Mesodermal cell (in vitro differentiated cells): ENCODE results near the gene VGF. TPM values are rescaled to one million over a fixed set of nuclear protein-coding genes. Genes with fewer than 3 reads are reported as not detected.
A peak's percentile ranks its signal among the peaks of the same experiment; 100 is the strongest.
"Not testable (repeated sequence)": the region's sequence is repeated elsewhere in the genome, so short reads cannot be mapped to it uniquely, and the experiment has no call there.

ENCODE experiments used
- H3K27ac ChIP-seq: 2 replicates; pipeline ENCODE4 v1.7.0; 2013; ENCODE audit warnings: mild to moderate bottlenecking, low read depth, low read length, moderate library complexity; ENCODE audit not compliant: severe bottlenecking
- H3K36me3 ChIP-seq: 2 replicates; pipeline ENCODE4 v1.7.1; 2013; ENCODE audit warnings: mild to moderate bottlenecking, low read length, moderate library complexity; ENCODE audit not compliant: control insufficient read depth, insufficient read depth
- H3K4me1 ChIP-seq: one replicate; pipeline ENCODE4 v1.7.1; 2013; ENCODE audit warnings: mild to moderate bottlenecking, low read length; ENCODE audit not compliant: insufficient read depth, control insufficient read depth, poor library complexity, severe bottlenecking
- H3K4me3 ChIP-seq: 2 replicates; pipeline ENCODE4 v1.7.0; 2013; ENCODE audit warnings: low read length, control low read depth, mild to moderate bottlenecking; ENCODE audit not compliant: insufficient read depth, poor library complexity, severe bottlenecking; ENCODE audit errors: extremely low read depth
- H3K9me3 ChIP-seq: 2 replicates; pipeline ENCODE4 v1.7.1; 2013; ENCODE audit warnings: mild to moderate bottlenecking, low read length, moderate library complexity; ENCODE audit not compliant: control insufficient read depth
- WGBS, 2 experiments: methylation state at CpG; one replicate each; pipeline ENCODE4 v1.1.5; 2013; ENCODE audit warnings: missing lambda C conversion rate in 2 of 2; ENCODE audit not compliant: insufficient coverage in 2 of 2; 5-methylcytosine and 5-hydroxymethylcytosine counted together
- polyA plus RNA-seq, 2 experiments: library from polyadenylated mRNA; stranded (reverse); fragments of 50-300 nt; gene quantifications; one replicate each; pipeline ENCODE4 v1.2.3, GENCODE V29; 2013

The VGF gene
- 79.3 TPM for polyA plus RNA-seq (2013, experiment 1 of 2)
- 56.9 TPM for polyA plus RNA-seq (2013, experiment 2 of 2)

- Histone ChIP-seq H3K9me3 (no peaks in the 10 kb centered on the region), H3K27ac (peak within 1 kb of the TSS; percentile 11), H3K4me3 (peak within 1 kb of the TSS; percentile 47), H3K36me3 (peaks cover 3% of the 10 kb centered on the region), H3K4me1 (peaks cover 61% of the 10 kb centered on the region)
- 0 to 1% methylated on average over 58 to 67 of the region's 74 CpGs for WGBS, 2 experiments
These were observed at the start of gene VGF for GRCh38 chr7:101165075-101165957. Gene VGF, minus strand, starts transcription at chr7:101165569. Its CDS starts 726 bp downstream, at chr7:101164843.

GRCh38 chr7:101212014-101212413 is 46.6 kb upstream of the VGF start:
- no peak overlapping the region for H3K27ac ChIP-seq
- H3K36me3 ChIP-seq = peaks cover 64% of the 10 kb centered on the region
- WGBS, 2 experiments = 97 to 100% methylated on average over 3 to 5 of the region's 8 CpGs
- peaks cover 8% of the 10 kb centered on the region for H3K4me1 ChIP-seq
- no peak overlapping the region for H3K4me3 ChIP-seq
- no peaks in the 10 kb centered on the region for H3K9me3 ChIP-seq

- 97 to 98% methylated on average over 14 to 23 of the region's 24 CpGs for WGBS, 2 experiments
- peaks cover 8% of the 10 kb centered on the region for H3K4me1 ChIP-seq
- H3K36me3 ChIP-seq = peaks cover 66% of the 10 kb centered on the region
- H3K9me3 ChIP-seq = no peaks in the 10 kb centered on the region
- H3K4me3 ChIP-seq = no peak overlapping the region
- no peak overlapping the region for H3K27ac ChIP-seq
These were observed 46.1 kb upstream of the VGF start for GRCh38 chr7:101211501-101211900.

GRCh38 chr7:101210143-101210542 is 44.8 kb upstream of the VGF start:
- Histone ChIP-seq H3K4me3 (no peak overlapping the region), H3K9me3 (no peaks in the 10 kb centered on the region), H3K36me3 (peaks cover 64% of the 10 kb centered on the region)

GRCh38 chr7:101208794-101209193 is 43.4 kb upstream of the VGF start:
- H3K9me3 ChIP-seq = no peaks in the 10 kb centered on the region
- H3K27ac ChIP-seq = no peak overlapping the region
- peaks cover 55% of the 10 kb centered on the region for H3K36me3 ChIP-seq
- 93 to 98% methylated on average over 12 to 13 of the region's 14 CpGs for WGBS, 2 experiments
- no peak overlapping the region for H3K4me3 ChIP-seq
- no peaks in the 10 kb centered on the region for H3K4me1 ChIP-seq

More at GRCh38 chr7:101210143-101210542, 44.8 kb upstream of the VGF start:
- Histone ChIP-seq H3K27ac (no peak overlapping the region), H3K4me1 (no peaks in the 10 kb centered on the region)
- 95 to 96% methylated on average over 15 of the region's 19 CpGs for WGBS, 2 experiments

- H3K36me3 ChIP-seq = peaks cover 51% of the 10 kb centered on the region
- no peak overlapping the region for H3K4me3 ChIP-seq
- no peaks in the 10 kb centered on the region for H3K9me3 ChIP-seq
- WGBS, 2 experiments = 93 to 96% methylated on average over 12 to 15 of the region's 17 CpGs
- no peaks in the 10 kb centered on the region for H3K4me1 ChIP-seq
- no peak overlapping the region for H3K27ac ChIP-seq
These were observed 42.1 kb upstream of the VGF start for GRCh38 chr7:101207459-101207858.

GRCh38 chr7:101206665-101207042 is 41.3 kb upstream of the VGF start:
- 97% methylated on average over 17 to 18 of the region's 19 CpGs for WGBS, 2 experiments
- peaks cover 43% of the 10 kb centered on the region for H3K36me3 ChIP-seq
- H3K4me3 ChIP-seq = no peak overlapping the region
- H3K9me3 ChIP-seq = no peaks in the 10 kb centered on the region
- no peak overlapping the region for H3K27ac ChIP-seq
- H3K4me1 ChIP-seq = no peaks in the 10 kb centered on the region

GRCh38 chr7:101205901-101206664 is 40.7 kb upstream of the VGF start:
- 95% methylated on average over 25 to 29 of the region's 32 CpGs for WGBS, 2 experiments
- Histone ChIP-seq H3K36me3 (peaks cover 37% of the 10 kb centered on the region), H3K4me1 (peaks cover under 1% of the 10 kb centered on the region), H3K4me3 (no peak overlapping the region), H3K9me3 (no peaks in the 10 kb centered on the region), H3K27ac (no peak overlapping the region)

GRCh38 chr7:101203740-101204738 is 38.7 kb upstream of the VGF start:
- H3K4me1 ChIP-seq, H3K4me3 ChIP-seq, H3K27ac ChIP-seq, H3K9me3 ChIP-seq: not testable (repeated sequence)
- 91 to 93% methylated on average over 19 to 20 of the region's 22 CpGs for WGBS, 2 experiments
- peaks cover 21% of the 10 kb centered on the region for H3K36me3 ChIP-seq

- WGBS, 2 experiments = 91% methylated on average over 5 of the region's 5 CpGs
- Histone ChIP-seq H3K4me1 (peaks cover 4% of the 10 kb centered on the region), H3K36me3 (peaks cover 9% of the 10 kb centered on the region), H3K9me3 (no peaks in the 10 kb centered on the region), H3K27ac (no peak overlapping the region), H3K4me3 (no peak overlapping the region)
These were observed 37.2 kb upstream of the VGF start for GRCh38 chr7:101202603-101202918.
